HEK293 (cell line): Measurements from ENCODE around the gene RABEP1.
A peak's percentile ranks its signal among the peaks of the same experiment; 100 is the strongest.

Experiments
- BCL11A ChIP-seq: fragments of 450-650 bp; formaldehyde crosslinking; IDR thresholded peaks from 2 replicates; pipeline ENCODE4 v1.5.1; 2016; ENCODE audit warnings: low read depth, missing biosample characterization, missing genetic modification characterization
- BCL11B ChIP-seq: fragments of 450-650 bp; formaldehyde crosslinking; IDR thresholded peaks from 2 replicates; pipeline ENCODE4 v1.5.1; 2016; ENCODE audit warnings: low read depth, missing biosample characterization, missing genetic modification characterization
- GLI2 ChIP-seq: fragments of 450-650 bp; formaldehyde crosslinking; IDR thresholded peaks from 2 replicates; pipeline ENCODE4; 2017; ENCODE audit warnings: missing biosample characterization, missing genetic modification characterization, low read depth, borderline replicate concordance
- GLIS1 ChIP-seq: fragments of 450-650 bp; formaldehyde crosslinking; IDR thresholded peaks from 2 replicates; pipeline ENCODE4 v1.5.1; 2016; ENCODE audit warnings: missing biosample characterization, missing genetic modification characterization
- KLF10 ChIP-seq: fragments of 450-650 bp; IDR thresholded peaks from 2 replicates; pipeline ENCODE4 v1.5.1; 2018; ENCODE audit warnings: missing biosample characterization, mild to moderate bottlenecking, missing genetic modification characterization
- KLF16 ChIP-seq: fragments of 450-650 bp; formaldehyde crosslinking; IDR thresholded peaks from 2 replicates; pipeline ENCODE4 v1.5.1; 2017; ENCODE audit warnings: missing biosample characterization, missing genetic modification characterization
- KLF8 ChIP-seq: fragments of 450-650 bp; formaldehyde crosslinking; IDR thresholded peaks from 2 replicates; pipeline ENCODE4 v1.5.1; 2016; ENCODE audit warnings: missing biosample characterization, missing genetic modification characterization
- TSHZ1 ChIP-seq: fragments of 450-650 bp; formaldehyde crosslinking; IDR thresholded peaks from 2 replicates; pipeline ENCODE4 v1.5.1; 2016; ENCODE audit warnings: missing biosample characterization, missing genetic modification characterization, borderline replicate concordance
- ZBTB48 ChIP-seq: fragments of 450-650 bp; formaldehyde crosslinking; IDR thresholded peaks from 2 replicates; pipeline ENCODE4 v1.5.1; 2016; ENCODE audit warnings: missing biosample characterization, missing genetic modification characterization
- ZEB2 ChIP-seq: fragments of 450-650 bp; formaldehyde crosslinking; IDR thresholded peaks from 2 replicates; pipeline ENCODE4 v1.5.1; 2016; ENCODE audit warnings: missing biosample characterization, missing genetic modification characterization
- ZNF112 ChIP-seq: fragments of 450-650 bp; formaldehyde crosslinking; IDR thresholded peaks from 2 replicates; pipeline ENCODE4 v1.5.0; 2017; ENCODE audit warnings: missing biosample characterization, missing genetic modification characterization
- ZNF132 ChIP-seq: fragments of 450-650 bp; formaldehyde crosslinking; IDR thresholded peaks from 2 replicates; pipeline ENCODE4 v1.5.1; 2017; ENCODE audit warnings: missing biosample characterization, missing genetic modification characterization, borderline replicate concordance
- ZNF174 ChIP-seq: fragments of 450-650 bp; formaldehyde crosslinking; IDR thresholded peaks from 2 replicates; pipeline ENCODE4 v1.5.0; 2017; ENCODE audit warnings: missing biosample characterization, mild to moderate bottlenecking, missing genetic modification characterization
- ZNF266 ChIP-seq: fragments of 450-650 bp; formaldehyde crosslinking; IDR thresholded peaks from 2 replicates; pipeline ENCODE4 v1.5.1; 2016; ENCODE audit warnings: missing biosample characterization, missing genetic modification characterization, low read depth
- ZNF292 ChIP-seq: fragments of 450-650 bp; formaldehyde crosslinking; IDR thresholded peaks from 2 replicates; pipeline ENCODE4 v1.5.1; 2016; ENCODE audit warnings: low read depth, missing biosample characterization, missing genetic modification characterization, borderline replicate concordance
- ZNF366 ChIP-seq: fragments of 450-650 bp; formaldehyde crosslinking; conservative IDR thresholded peaks from 2 replicates; pipeline ENCODE4 v1.5.1; 2016; ENCODE audit warnings: missing biosample characterization, missing genetic modification characterization
- ZNF544 ChIP-seq: fragments of 450-650 bp; formaldehyde crosslinking; IDR thresholded peaks from 2 replicates; pipeline ENCODE4 v1.5.0; 2017; ENCODE audit warnings: missing biosample characterization, missing genetic modification characterization
- ZNF580 ChIP-seq: fragments of 450-650 bp; formaldehyde crosslinking; IDR thresholded peaks from 2 replicates; pipeline ENCODE4 v1.5.1; 2016; ENCODE audit warnings: missing biosample characterization, missing genetic modification characterization
- ZNF600 ChIP-seq: fragments of 450-650 bp; formaldehyde crosslinking; IDR thresholded peaks from 2 replicates; pipeline ENCODE4 v1.5.1; 2016; ENCODE audit warnings: missing biosample characterization, missing genetic modification characterization
- ZNF792 ChIP-seq: fragments of 450-650 bp; formaldehyde crosslinking; IDR thresholded peaks from 2 replicates; pipeline ENCODE4 v1.5.1; 2016; ENCODE audit warnings: missing biosample characterization, missing genetic modification characterization
- ZSCAN23 ChIP-seq: fragments of 450-650 bp; formaldehyde crosslinking; IDR thresholded peaks from 2 replicates; pipeline ENCODE4 v1.5.1; 2016; ENCODE audit warnings: missing biosample characterization, missing genetic modification characterization
- ZSCAN30 ChIP-seq: fragments of 450-650 bp; IDR thresholded peaks from 2 replicates; pipeline ENCODE4 v1.5.1; 2018; ENCODE audit warnings: missing biosample characterization, mild to moderate bottlenecking, missing genetic modification characterization, moderate library complexity
- TF ChIP-seq, protein P1 (sequence below): fragments of 450-650 bp; formaldehyde crosslinking; IDR thresholded peaks from 2 replicates; pipeline ENCODE4 v1.5.1; 2016; ENCODE audit warnings: missing biosample characterization, missing genetic modification characterization
- TF ChIP-seq, protein P2 (sequence below): fragments of 450-650 bp; formaldehyde crosslinking; conservative IDR thresholded peaks from 2 replicates; pipeline ENCODE4 v1.5.1; 2016; ENCODE audit warnings: low read depth, missing biosample characterization, missing genetic modification characterization
- TF ChIP-seq, protein P3 (sequence below): fragments of 450-650 bp; formaldehyde crosslinking; IDR thresholded peaks from 2 replicates; pipeline ENCODE4 v1.5.1; 2016; ENCODE audit warnings: missing biosample characterization, missing genetic modification characterization

The RABEP1 gene

DNA sequence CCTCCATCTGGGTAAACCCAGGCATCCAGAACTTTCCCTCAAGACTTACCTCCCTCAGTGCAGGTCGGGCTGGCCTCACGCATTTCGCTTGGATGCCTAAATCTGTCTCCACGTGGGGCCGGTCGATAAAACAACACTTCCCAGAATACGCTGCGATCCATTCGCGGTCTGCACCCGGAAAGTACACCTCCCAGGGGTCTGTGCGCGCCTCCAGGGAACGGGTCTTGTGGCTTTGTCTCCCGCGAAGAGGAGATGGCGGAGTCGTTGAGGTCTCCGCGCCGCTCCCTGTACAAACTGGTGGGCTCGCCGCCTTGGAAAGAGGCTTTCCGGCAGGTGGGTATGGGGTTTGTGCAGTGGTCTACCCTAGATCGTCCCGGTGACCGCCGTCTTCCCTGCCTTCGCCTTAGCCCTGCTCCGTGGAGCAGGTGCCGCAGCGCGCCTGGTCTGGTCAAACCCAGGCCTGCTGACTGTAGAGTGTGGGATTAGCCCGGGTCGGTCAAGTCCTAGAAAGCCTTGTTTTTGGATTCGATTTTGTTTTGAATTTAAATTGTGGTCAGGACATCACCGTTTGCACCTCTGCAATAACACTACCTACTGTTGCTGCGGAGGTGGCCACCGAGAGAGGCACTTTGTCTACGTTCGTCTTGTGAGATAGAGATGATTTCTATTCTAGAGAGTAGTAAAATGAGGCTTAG lies 138.0 kb downstream of the RABEP1 start, which contains the start of gene RPAIN (continued):
- TF ChIP-seq, protein P1, sequence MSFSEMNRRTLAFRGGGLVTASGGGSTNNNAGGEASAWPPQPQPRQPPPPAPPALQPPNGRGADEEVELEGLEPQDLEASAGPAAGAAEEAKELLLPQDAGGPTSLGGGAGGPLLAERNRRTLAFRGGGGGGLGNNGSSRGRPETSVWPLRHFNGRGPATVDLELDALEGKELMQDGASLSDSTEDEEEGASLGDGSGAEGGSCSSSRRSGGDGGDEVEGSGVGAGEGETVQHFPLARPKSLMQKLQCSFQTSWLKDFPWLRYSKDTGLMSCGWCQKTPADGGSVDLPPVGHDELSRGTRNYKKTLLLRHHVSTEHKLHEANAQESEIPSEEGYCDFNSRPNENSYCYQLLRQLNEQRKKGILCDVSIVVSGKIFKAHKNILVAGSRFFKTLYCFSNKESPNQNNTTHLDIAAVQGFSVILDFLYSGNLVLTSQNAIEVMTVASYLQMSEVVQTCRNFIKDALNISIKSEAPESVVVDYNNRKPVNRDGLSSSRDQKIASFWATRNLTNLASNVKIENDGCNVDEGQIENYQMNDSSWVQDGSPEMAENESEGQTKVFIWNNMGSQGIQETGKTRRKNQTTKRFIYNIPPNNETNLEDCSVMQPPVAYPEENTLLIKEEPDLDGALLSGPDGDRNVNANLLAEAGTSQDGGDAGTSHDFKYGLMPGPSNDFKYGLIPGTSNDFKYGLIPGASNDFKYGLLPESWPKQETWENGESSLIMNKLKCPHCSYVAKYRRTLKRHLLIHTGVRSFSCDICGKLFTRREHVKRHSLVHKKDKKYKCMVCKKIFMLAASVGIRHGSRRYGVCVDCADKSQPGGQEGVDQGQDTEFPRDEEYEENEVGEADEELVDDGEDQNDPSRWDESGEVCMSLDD = 0 out of 2 replicates have a peak, but pooled peaks have one; percentile 25
- TF ChIP-seq KLF8 (tag by site-specific recombination) = no peak
- peak; percentile 11; the same call in 1 of the 2 replicates for TF ChIP-seq BCL11A (tag by site-specific recombination)
- TF ChIP-seq KLF10 (tag by site-specific recombination) = peak; percentile 66
- no peak for TF ChIP-seq ZNF366 (tag by site-specific recombination)
- no peak for TF ChIP-seq ZNF544 (tag by site-specific recombination)
- peak; percentile 58; the same call in 1 of the 2 replicates for TF ChIP-seq ZNF600
- peak; percentile 66; the same call in 1 of the 2 replicates for TF ChIP-seq ZEB2 (tag by site-specific recombination)
- TF ChIP-seq TSHZ1 (tag by site-specific recombination) = no peak
- TF ChIP-seq ZNF292 (tag by site-specific recombination) = no peak
- no peak for TF ChIP-seq ZSCAN23
- no peak for TF ChIP-seq ZNF266 (tag by site-specific recombination)
- TF ChIP-seq ZNF580 = peak; percentile 65; the same call in 1 of the 2 replicates
- TF ChIP-seq ZBTB48 (tag by site-specific recombination) = peak; percentile 95
- TF ChIP-seq, protein P2, sequence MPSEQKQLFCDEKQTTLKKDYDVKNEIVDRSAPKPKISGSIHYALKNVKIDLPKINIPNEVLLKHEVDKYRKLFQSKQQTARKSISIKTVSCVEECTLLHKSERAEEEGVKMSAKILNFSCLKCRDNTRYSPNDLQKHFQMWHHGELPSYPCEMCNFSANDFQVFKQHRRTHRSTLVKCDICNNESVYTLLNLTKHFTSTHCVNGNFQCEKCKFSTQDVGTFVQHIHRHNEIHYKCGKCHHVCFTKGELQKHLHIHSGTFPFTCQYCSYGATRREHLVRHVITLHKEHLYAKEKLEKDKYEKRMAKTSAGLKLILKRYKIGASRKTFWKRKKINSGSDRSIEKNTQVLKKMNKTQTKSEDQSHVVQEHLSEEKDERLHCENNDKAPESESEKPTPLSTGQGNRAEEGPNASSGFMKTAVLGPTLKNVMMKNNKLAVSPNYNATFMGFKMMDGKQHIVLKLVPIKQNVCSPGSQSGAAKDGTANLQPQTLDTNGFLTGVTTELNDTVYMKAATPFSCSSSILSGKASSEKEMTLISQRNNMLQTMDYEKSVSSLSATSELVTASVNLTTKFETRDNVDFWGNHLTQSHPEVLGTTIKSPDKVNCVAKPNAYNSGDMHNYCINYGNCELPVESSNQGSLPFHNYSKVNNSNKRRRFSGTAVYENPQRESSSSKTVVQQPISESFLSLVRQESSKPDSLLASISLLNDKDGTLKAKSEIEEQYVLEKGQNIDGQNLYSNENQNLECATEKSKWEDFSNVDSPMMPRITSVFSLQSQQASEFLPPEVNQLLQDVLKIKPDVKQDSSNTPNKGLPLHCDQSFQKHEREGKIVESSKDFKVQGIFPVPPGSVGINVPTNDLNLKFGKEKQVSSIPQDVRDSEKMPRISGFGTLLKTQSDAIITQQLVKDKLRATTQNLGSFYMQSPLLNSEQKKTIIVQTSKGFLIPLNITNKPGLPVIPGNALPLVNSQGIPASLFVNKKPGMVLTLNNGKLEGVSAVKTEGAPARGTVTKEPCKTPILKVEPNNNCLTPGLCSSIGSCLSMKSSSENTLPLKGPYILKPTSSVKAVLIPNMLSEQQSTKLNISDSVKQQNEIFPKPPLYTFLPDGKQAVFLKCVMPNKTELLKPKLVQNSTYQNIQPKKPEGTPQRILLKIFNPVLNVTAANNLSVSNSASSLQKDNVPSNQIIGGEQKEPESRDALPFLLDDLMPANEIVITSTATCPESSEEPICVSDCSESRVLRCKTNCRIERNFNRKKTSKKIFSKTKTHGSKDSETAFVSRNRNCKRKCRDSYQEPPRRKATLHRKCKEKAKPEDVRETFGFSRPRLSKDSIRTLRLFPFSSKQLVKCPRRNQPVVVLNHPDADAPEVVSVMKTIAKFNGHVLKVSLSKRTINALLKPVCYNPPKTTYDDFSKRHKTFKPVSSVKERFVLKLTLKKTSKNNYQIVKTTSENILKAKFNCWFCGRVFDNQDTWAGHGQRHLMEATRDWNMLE (tag by site-specific recombination) = 0 out of 2 replicates have a peak, but pooled peaks have one; percentile 7
- TF ChIP-seq ZNF112 (tag by site-specific recombination) = no peak
- no peak for TF ChIP-seq GLI2 (tag by site-specific recombination)
- peak; percentile 23; the same call in 1 of the 2 replicates for TF ChIP-seq ZSCAN30
- TF ChIP-seq, protein P3, sequence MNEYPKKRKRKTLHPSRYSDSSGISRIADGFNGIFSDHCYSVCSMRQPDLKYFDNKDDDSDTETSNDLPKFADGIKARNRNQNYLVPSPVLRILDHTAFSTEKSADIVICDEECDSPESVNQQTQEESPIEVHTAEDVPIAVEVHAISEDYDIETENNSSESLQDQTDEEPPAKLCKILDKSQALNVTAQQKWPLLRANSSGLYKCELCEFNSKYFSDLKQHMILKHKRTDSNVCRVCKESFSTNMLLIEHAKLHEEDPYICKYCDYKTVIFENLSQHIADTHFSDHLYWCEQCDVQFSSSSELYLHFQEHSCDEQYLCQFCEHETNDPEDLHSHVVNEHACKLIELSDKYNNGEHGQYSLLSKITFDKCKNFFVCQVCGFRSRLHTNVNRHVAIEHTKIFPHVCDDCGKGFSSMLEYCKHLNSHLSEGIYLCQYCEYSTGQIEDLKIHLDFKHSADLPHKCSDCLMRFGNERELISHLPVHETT (tag by site-specific recombination) = peak; percentile 53; the same call in 1 of the 2 replicates
- TF ChIP-seq ZNF174 (tag by site-specific recombination) = no peak
- TF ChIP-seq ZNF132 (tag by site-specific recombination) = no peak
- TF ChIP-seq ZNF792 (tag by site-specific recombination) = no peak
- TF ChIP-seq BCL11B (tag by site-specific recombination) = 0 out of 2 replicates have a peak, but pooled peaks have one; percentile 2
- peak; percentile 98 for TF ChIP-seq GLIS1
- peak; percentile 59; the same call in 1 of the 2 replicates for TF ChIP-seq KLF16 (tag by site-specific recombination)
